Hepatocyte (in vitro differentiated cells): ENCODE results near the gene ASB2. TPM values are rescaled to one million over a fixed set of nuclear protein-coding genes. Genes with fewer than 3 reads are reported as not detected.

Experiments used
- DNase-seq: peaks from one replicate; pipeline ENCODE4 v3.0.0-alpha.2; 2016; ENCODE audit warnings: low spot score
- H2AFZ ChIP-seq: fragments of 200-600 bp; sonication (generic); 2 replicates; pipeline ENCODE4 v1.6.0; 2016; ENCODE audit warnings: antibody characterized with exemption, mild to moderate bottlenecking
- H3K27ac ChIP-seq: fragments of 200-600 bp; sonication (generic); 2 replicates; pipeline ENCODE4 v1.5.1; 2016; ENCODE audit warnings: mild to moderate bottlenecking
- H3K27me3 ChIP-seq: fragments of 200-600 bp; sonication (generic); 2 replicates; pipeline ENCODE4 v1.6.1; 2016
- H3K36me3 ChIP-seq: fragments of 200-600 bp; sonication (generic); replicated peaks from 2 replicates; pipeline ENCODE4 v1.5.1; 2016; ENCODE audit warnings: low read depth; ENCODE audit not compliant: insufficient read depth
- H3K4me1 ChIP-seq: fragments of 200-600 bp; sonication (generic); 2 replicates; pipeline ENCODE4 v1.5.1; 2016; ENCODE audit warnings: mild to moderate bottlenecking, moderate library complexity; ENCODE audit not compliant: insufficient read depth
- H3K4me2 ChIP-seq: fragments of 200-600 bp; sonication (generic); 2 replicates; pipeline ENCODE4 v1.6.0; 2016
- H3K4me3 ChIP-seq: fragments of 200-600 bp; sonication (generic); 2 replicates; pipeline ENCODE4 v1.5.1; 2016; ENCODE audit warnings: mild to moderate bottlenecking
- H3K79me2 ChIP-seq: fragments of 200-600 bp; sonication (generic); 2 replicates; pipeline ENCODE4 v1.6.0; 2017; ENCODE audit warnings: mild to moderate bottlenecking
- H3K9me2 ChIP-seq: fragments of 200-600 bp; sonication (generic); replicated peaks from 2 replicates; pipeline ENCODE4 v1.6.0; 2017; ENCODE audit warnings: mild to moderate bottlenecking; ENCODE audit not compliant: insufficient read depth
- H3K9me3 ChIP-seq: fragments of 200-600 bp; sonication (generic); 2 replicates; pipeline ENCODE4 v1.5.1; 2016; ENCODE audit warnings: low read depth, mild to moderate bottlenecking
- H4K20me1 ChIP-seq: fragments of 200-600 bp; sonication (generic); 2 replicates; pipeline ENCODE4 v1.6.0; 2016; ENCODE audit warnings: mild to moderate bottlenecking; ENCODE audit not compliant: insufficient read depth, poor library complexity, severe bottlenecking
- CTCF ChIP-seq: fragments of 200-600 bp; sonication (generic); IDR thresholded peaks from 2 replicates; pipeline ENCODE4 v1.5.1; 2016; ENCODE audit warnings: antibody characterized with exemption, mild to moderate bottlenecking; ENCODE audit not compliant: poor library complexity
- EZH2 ChIP-seq: fragments of 200-600 bp; sonication (generic); IDR thresholded peaks from 2 replicates; pipeline ENCODE4 v1.6.1; 2016; ENCODE audit warnings: antibody characterized with exemption, mild to moderate bottlenecking, borderline replicate concordance
- EZH2phosphoT487 ChIP-seq: fragments of 200-600 bp; sonication (generic); IDR thresholded peaks from one replicate; pipeline ENCODE4 v1.6.1; 2018; ENCODE audit warnings: antibody characterized with exemption, mild to moderate bottlenecking, low read depth, moderate library complexity; ENCODE audit not compliant: unreplicated experiment, severe bottlenecking
- WGBS: methylation state at CpG from one replicate; pipeline ENCODE4 v1.1.6; 2016; ENCODE audit warnings: low lambda C conversion rate; ENCODE audit errors: missing lambda C conversion rate; 5-methylcytosine and 5-hydroxymethylcytosine counted together
- polyA plus RNA-seq: library from polyadenylated mRNA; unstranded; fragments of >200 nt; fragmentation: Nextera tagmentation; extraction: Ambion mirVana; gene quantifications from 2 replicates; pipeline ENCODE4 v1.2.1, GENCODE V29; 2016
- total RNA-seq: library from RNA; depleted of rRNA; stranded (reverse); fragments of >200 nt; gene quantifications from 2 replicates; pipeline ENCODE4 v1.2.3, GENCODE V29; 2014

Gene ASB2
- total and polyA plus RNA-seq, 2 experiments from 2014 or later: 0.27 to 0.53 TPM

GRCh38 chr14:94000267-94000666 is 23.9 kb upstream of the ASB2 start:
- 90% methylated on average over 6 of the region's 6 CpGs for WGBS
- H2AFZ ChIP-seq: no peak overlapping the region
- H3K9me2 ChIP-seq: no peaks in the 10 kb centered on the region
- no peaks in the 10 kb centered on the region for H3K79me2 ChIP-seq
- H3K27ac ChIP-seq: no peak overlapping the region
- DNase-seq: no peak
- TF ChIP-seq EZH2phosphoT487 (no peak), CTCF (no peak), EZH2 (no peak)
- H3K36me3 ChIP-seq: no peaks in the 10 kb centered on the region
- no peaks in the 10 kb centered on the region for H3K9me3 ChIP-seq
- H4K20me1 ChIP-seq: no peaks in the 10 kb centered on the region
- H3K4me3 ChIP-seq: no peak overlapping the region
- peaks cover 7% of the 10 kb centered on the region for H3K4me1 ChIP-seq
- H3K4me2 ChIP-seq: no peak overlapping the region
- no peaks in the 10 kb centered on the region for H3K27me3 ChIP-seq

- Histone ChIP-seq H3K9me3 (no peaks in the 10 kb centered on the region), H3K4me2 (no peak overlapping the region), H4K20me1 (no peaks in the 10 kb centered on the region), H3K36me3 (no peaks in the 10 kb centered on the region), H2AFZ (no peak overlapping the region), H3K4me3 (no peak overlapping the region), H3K4me1 (peaks cover 7% of the 10 kb centered on the region), H3K27ac (no peak overlapping the region), H3K27me3 (no peaks in the 10 kb centered on the region), H3K9me2 (no peaks in the 10 kb centered on the region), H3K79me2 (no peaks in the 10 kb centered on the region)
- DNase-seq: no peak
- 55% methylated on average over 8 of the region's 8 CpGs for WGBS
- no peak for TF ChIP-seq CTCF
- no peak for TF ChIP-seq EZH2phosphoT487
- TF ChIP-seq EZH2: no peak
Measured at GRCh38 chr14:93999573-93999972, 23.2 kb upstream of the ASB2 start.

GRCh38 chr14:93998871-93999403 is 22.6 kb upstream of the ASB2 start:
- DNase-seq: no peak
- Histone ChIP-seq H3K36me3 (no peaks in the 10 kb centered on the region), H3K9me3 (no peaks in the 10 kb centered on the region), H3K79me2 (no peaks in the 10 kb centered on the region), H3K4me1 (peaks cover 7% of the 10 kb centered on the region), H3K27ac (no peak overlapping the region), H3K4me2 (no peak overlapping the region), H3K9me2 (no peaks in the 10 kb centered on the region), H4K20me1 (no peaks in the 10 kb centered on the region), H3K27me3 (no peaks in the 10 kb centered on the region), H3K4me3 (no peak overlapping the region), H2AFZ (no peak overlapping the region)
- WGBS: 94% methylated on average over 7 of the region's 7 CpGs
- TF ChIP-seq CTCF (no peak), EZH2 (no peak), EZH2phosphoT487 (no peak)
